SK-N-SH (cell line): ENCODE results near the gene TOMM70. TPM values are rescaled to one million over a fixed set of nuclear protein-coding genes. Genes with fewer than 3 reads are reported as not detected.

Source experiments
- CTCF ChIA-PET: fragments of 300-600, 350-600 bp; formaldehyde crosslinking; extraction: SDS; loops from one replicate; lab custom pipeline; 2021; lab: Yijun Ruan, JAX
- POLR2A ChIA-PET: fragments of 350-600 bp; sonication (Branson Sonifier 250); formaldehyde crosslinking; extraction: SDS; loops from one replicate; lab custom pipeline; 2020; ENCODE audit warnings: antibody characterized with exemption, inconsistent platforms; lab: Yijun Ruan, JAX
- DNase-seq: peaks from one replicate; pipeline ENCODE4 v3.0.0; 2012
- H2AFZ ChIP-seq: fragments of 200-600 bp; sonication (generic); 2 replicates; pipeline ENCODE4 v1.8.1; 2016; ENCODE audit warnings: antibody characterized with exemption, mild to moderate bottlenecking, low read depth
- H3F3A ChIP-seq: fragments of 200-600 bp; sonication (generic); replicated peaks from 2 replicates; pipeline ENCODE3; 2016; ENCODE audit warnings: antibody characterized with exemption, mild to moderate bottlenecking; ENCODE audit not compliant: insufficient read depth
- H3K27ac ChIP-seq, 2 experiments: fragments of 200-500 bp in 1 of 2; fragments of 200-600 bp in 1 of 2; sonication (Bioruptor generic) in 1 of 2; sonication (generic), shearing (Covaris generic) in 1 of 2; 2 replicates each; pipeline versions ENCODE4 v1.5.1 to v1.6.1; 2014 to 2016; ENCODE audit warnings: low read depth in 2 of 2, inconsistent platforms in 1 of 2, low read length in 1 of 2, mild to moderate bottlenecking in 1 of 2, mixed read lengths in 1 of 2
- H3K27me3 ChIP-seq: fragments of 200-600 bp; sonication (generic), shearing (Covaris generic); 2 replicates; pipeline ENCODE4 v1.6.1; 2016; ENCODE audit warnings: mixed run types; ENCODE audit not compliant: insufficient read depth
- H3K36me3 ChIP-seq, 2 experiments: fragments of 200-500 bp in 1 of 2; fragments of 200-600 bp in 1 of 2; sonication (Bioruptor generic) in 1 of 2; sonication (generic) in 1 of 2; replicated peaks in 1 of 2; 2 replicates each; pipeline versions ENCODE3 to v1.5.1; 2014 to 2016; ENCODE audit warnings: low read length in 1 of 2, mild to moderate bottlenecking in 1 of 2; ENCODE audit not compliant: insufficient read depth in 2 of 2, control insufficient read depth in 1 of 2
- H3K4me1 ChIP-seq, 2 experiments: fragments of 200-500 bp in 1 of 2; fragments of 200-600 bp in 1 of 2; sonication (Bioruptor generic) in 1 of 2; sonication (generic), shearing (Covaris generic) in 1 of 2; 2 replicates each; pipeline versions ENCODE4 v1.5.1 to v1.6.1; 2014 to 2016; ENCODE audit warnings: low read depth in 1 of 2, low read length in 1 of 2, mixed run types in 1 of 2; ENCODE audit not compliant: insufficient read depth in 2 of 2, control insufficient read depth in 1 of 2
- H3K4me2 ChIP-seq: fragments of 200-600 bp; sonication (generic), shearing (Covaris generic); 2 replicates; pipeline ENCODE4 v1.6.1; 2017; ENCODE audit warnings: mixed run types
- H3K4me3 ChIP-seq, 2 experiments: fragments of 200-500 bp in 1 of 2; fragments of 200-600 bp in 1 of 2; sonication (Bioruptor generic) in 1 of 2; sonication (generic), shearing (Covaris generic) in 1 of 2; 2 replicates each; pipeline versions ENCODE4 v1.5.1 to v1.8.1; 2014 to 2016; ENCODE audit warnings: low read depth in 2 of 2, inconsistent platforms in 1 of 2, low read length in 1 of 2, mild to moderate bottlenecking in 1 of 2, mixed read lengths in 1 of 2, moderate library complexity in 1 of 2
- H3K79me2 ChIP-seq: fragments of 200-600 bp; sonication (generic); 2 replicates; pipeline ENCODE4 v1.8.1; 2017; ENCODE audit warnings: mild to moderate bottlenecking; ENCODE audit not compliant: insufficient read depth
- H3K9ac ChIP-seq: fragments of 200-600 bp; sonication (generic); 2 replicates; pipeline ENCODE4 v1.6.1; 2017; ENCODE audit warnings: mixed run types
- H3K9me2 ChIP-seq: fragments of 200-600 bp; sonication (generic); 2 replicates; pipeline ENCODE4 v1.6.1; 2017; ENCODE audit warnings: mixed run types
- H3K9me3 ChIP-seq: fragments of 200-600 bp; sonication (generic); 2 replicates; pipeline ENCODE4 v1.6.1; 2017; ENCODE audit warnings: mixed run types, mild to moderate bottlenecking, moderate library complexity
- H4K20me1 ChIP-seq: fragments of 200-600 bp; sonication (generic); 2 replicates; pipeline ENCODE4 v1.6.1; 2017; ENCODE audit warnings: mild to moderate bottlenecking, mixed run types; ENCODE audit not compliant: insufficient read depth
- CHD2 ChIP-seq: fragments of 150-350 bp; IDR thresholded peaks from 2 replicates; pipeline ENCODE4 v1.6.1; 2018; ENCODE audit warnings: low read length; ENCODE audit not compliant: partially characterized antibody
- EP300 ChIP-seq, 2 experiments: IDR thresholded peaks; 2 replicates each; pipeline versions ENCODE4 v1.4.0 to v1.6.1; 2012; ENCODE audit warnings: borderline replicate concordance in 1 of 2, low read depth in 1 of 2, low read length in 1 of 2
- FOXJ3 ChIP-seq: sonication (generic); formaldehyde crosslinking; IDR thresholded peaks from 2 replicates; pipeline ENCODE4 v1.5.1; 2020; ENCODE audit warnings: mild to moderate bottlenecking, missing genetic modification reagents
- JUND ChIP-seq: IDR thresholded peaks from 2 replicates; pipeline ENCODE4 v1.4.0; 2012
- MXI1 ChIP-seq: IDR thresholded peaks from 2 replicates; pipeline ENCODE4 v1.6.1; 2012; ENCODE audit warnings: mild to moderate bottlenecking, low read depth, low read length, improper control_type of control experiment
- PBX3 ChIP-seq: IDR thresholded peaks from 2 replicates; pipeline ENCODE4; 2012
- RCOR1 ChIP-seq: fragments of 150-350 bp; IDR thresholded peaks from 2 replicates; pipeline ENCODE4 v1.6.1; 2017; ENCODE audit warnings: antibody characterized with exemption, low read length
- REST ChIP-seq: IDR thresholded peaks from 2 replicates; pipeline ENCODE4 v1.6.1; 2012; ENCODE audit warnings: mild to moderate bottlenecking, low read depth, low read length, moderate library complexity
- TAF1 ChIP-seq: IDR thresholded peaks from 2 replicates; pipeline ENCODE4 v1.6.1; 2012; ENCODE audit warnings: low read depth, mild to moderate bottlenecking, low read length, moderate library complexity, borderline replicate concordance
- TCF12 ChIP-seq: IDR thresholded peaks from 2 replicates; pipeline ENCODE4 v1.4.0; 2012
- USF2 ChIP-seq: fragments of 150-350 bp; IDR thresholded peaks from 2 replicates; pipeline ENCODE4 v1.6.1; 2017; ENCODE audit warnings: antibody characterized with exemption, low read length, low read depth, borderline replicate concordance
- polyA plus RNA-seq, 3 experiments: library from polyadenylated mRNA; depleted of rRNA; stranded (reverse); fragments of >200 nt; gene quantifications; 2 replicates each; pipeline ENCODE4 v1.2.3, GENCODE V29; 2012
- TF ChIP-seq, protein P1 (sequence below): IDR thresholded peaks from 2 replicates; pipeline ENCODE4 v1.4.0; 2012; ENCODE audit warnings: low read depth, borderline replicate concordance
- TF ChIP-seq, protein P2 (sequence below): IDR thresholded peaks from 2 replicates; pipeline ENCODE4 v1.4.0; 2012; ENCODE audit warnings: low read depth, borderline replicate concordance
- TF ChIP-seq, protein P3 (sequence below): fragments of 150-350 bp; IDR thresholded peaks from 2 replicates; pipeline ENCODE4 v1.6.1; 2016; ENCODE audit warnings: mild to moderate bottlenecking, low read depth, low read length

TOMM70 gene
- polyA plus RNA-seq, 1 of the 3 experiments (the other 2 are of a cell fraction): 17.4 TPM

DNA sequence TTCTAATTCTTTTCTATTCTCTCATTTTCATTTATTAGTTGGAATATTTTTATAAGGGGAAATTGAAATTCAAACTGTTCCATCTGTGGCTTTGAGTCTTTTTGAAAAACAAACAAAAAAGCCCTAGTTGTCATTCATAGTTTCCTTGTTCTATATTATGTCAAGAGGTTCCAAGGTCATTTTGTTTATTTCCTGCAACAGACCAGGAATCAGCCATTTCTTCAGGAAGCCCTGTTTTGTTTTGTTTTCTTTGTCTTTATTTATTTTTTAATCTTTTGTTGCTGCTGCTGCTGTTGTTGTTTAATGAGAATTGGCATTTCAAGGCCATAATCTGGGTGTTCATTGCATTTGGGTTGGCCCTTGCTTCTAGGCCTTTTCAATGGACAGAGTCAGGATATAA lies 15.3 kb upstream of the TOMM70 start:
- CTCF ChIA-PET: interaction anchor here (1.1 to 2.0 kb wide), 2 partner anchors 12 to 14 kb away, joined by 3 to 10 read pairs; no protein-coding TSS in a partner anchor

More for the DNA sequence above, 15.3 kb upstream of the TOMM70 start:
- H4K20me1 ChIP-seq: no peaks in the 10 kb centered on the region
- H3K4me2 ChIP-seq: no peak overlapping the region
- no peaks in the 10 kb centered on the region for H3F3A ChIP-seq
- no peak for TF ChIP-seq CHD2
- TF ChIP-seq MXI1: no peak
- TF ChIP-seq JUND: no peak
- TF ChIP-seq TAF1: no peak
- no peak for TF ChIP-seq REST
- TF ChIP-seq FOXJ3 (CRISPR knock-in tag): no peak
- TF ChIP-seq TCF12: no peak
- TF ChIP-seq, protein P1, sequence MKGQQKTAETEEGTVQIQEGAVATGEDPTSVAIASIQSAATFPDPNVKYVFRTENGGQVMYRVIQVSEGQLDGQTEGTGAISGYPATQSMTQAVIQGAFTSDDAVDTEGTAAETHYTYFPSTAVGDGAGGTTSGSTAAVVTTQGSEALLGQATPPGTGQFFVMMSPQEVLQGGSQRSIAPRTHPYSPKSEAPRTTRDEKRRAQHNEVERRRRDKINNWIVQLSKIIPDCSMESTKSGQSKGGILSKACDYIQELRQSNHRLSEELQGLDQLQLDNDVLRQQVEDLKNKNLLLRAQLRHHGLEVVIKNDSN: no peak
- TF ChIP-seq EP300 (IDR thresholded peaks at IDR 0.05; ENCODE audit: borderline replicate concordance in 1 of 2, low read depth in 1 of 2, low read length in 1 of 2): no peak
- no peak for TF ChIP-seq USF2
- no peak for TF ChIP-seq RCOR1
- TF ChIP-seq, protein P2, sequence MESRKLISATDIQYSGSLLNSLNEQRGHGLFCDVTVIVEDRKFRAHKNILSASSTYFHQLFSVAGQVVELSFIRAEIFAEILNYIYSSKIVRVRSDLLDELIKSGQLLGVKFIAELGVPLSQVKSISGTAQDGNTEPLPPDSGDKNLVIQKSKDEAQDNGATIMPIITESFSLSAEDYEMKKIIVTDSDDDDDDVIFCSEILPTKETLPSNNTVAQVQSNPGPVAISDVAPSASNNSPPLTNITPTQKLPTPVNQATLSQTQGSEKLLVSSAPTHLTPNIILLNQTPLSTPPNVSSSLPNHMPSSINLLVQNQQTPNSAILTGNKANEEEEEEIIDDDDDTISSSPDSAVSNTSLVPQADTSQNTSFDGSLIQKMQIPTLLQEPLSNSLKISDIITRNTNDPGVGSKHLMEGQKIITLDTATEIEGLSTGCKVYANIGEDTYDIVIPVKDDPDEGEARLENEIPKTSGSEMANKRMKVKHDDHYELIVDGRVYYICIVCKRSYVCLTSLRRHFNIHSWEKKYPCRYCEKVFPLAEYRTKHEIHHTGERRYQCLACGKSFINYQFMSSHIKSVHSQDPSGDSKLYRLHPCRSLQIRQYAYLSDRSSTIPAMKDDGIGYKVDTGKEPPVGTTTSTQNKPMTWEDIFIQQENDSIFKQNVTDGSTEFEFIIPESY: no peak
- TF ChIP-seq PBX3: no peak
- TF ChIP-seq, protein P3, sequence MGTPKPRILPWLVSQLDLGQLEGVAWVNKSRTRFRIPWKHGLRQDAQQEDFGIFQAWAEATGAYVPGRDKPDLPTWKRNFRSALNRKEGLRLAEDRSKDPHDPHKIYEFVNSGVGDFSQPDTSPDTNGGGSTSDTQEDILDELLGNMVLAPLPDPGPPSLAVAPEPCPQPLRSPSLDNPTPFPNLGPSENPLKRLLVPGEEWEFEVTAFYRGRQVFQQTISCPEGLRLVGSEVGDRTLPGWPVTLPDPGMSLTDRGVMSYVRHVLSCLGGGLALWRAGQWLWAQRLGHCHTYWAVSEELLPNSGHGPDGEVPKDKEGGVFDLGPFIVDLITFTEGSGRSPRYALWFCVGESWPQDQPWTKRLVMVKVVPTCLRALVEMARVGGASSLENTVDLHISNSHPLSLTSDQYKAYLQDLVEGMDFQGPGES: no peak
- no peaks in the 10 kb centered on the region for H3K9me2 ChIP-seq
- H3K27me3 ChIP-seq: no peaks in the 10 kb centered on the region
- peaks cover 0 to 4% of the 10 kb centered on the region in 2 experiments for H3K36me3 ChIP-seq
- no peaks in the 10 kb centered on the region for H3K79me2 ChIP-seq
- DNase-seq: no peak
- no peaks in the 10 kb centered on the region for H3K4me1 ChIP-seq
- no peak overlapping the region for H3K9ac ChIP-seq
- no peaks in the 10 kb centered on the region for H3K9me3 ChIP-seq
- POLR2A ChIA-PET: no interaction called here
- H3K27ac ChIP-seq: no peak overlapping the region
- H2AFZ ChIP-seq: no peak overlapping the region
- no peak overlapping the region for H3K4me3 ChIP-seq
